LHCN-M2 (cell line): ENCODE data around the gene PPM1E. TPM values are rescaled to one million over a fixed set of nuclear protein-coding genes. Genes with fewer than 3 reads are reported as not detected.
"Not testable (repeated sequence)": the region's sequence is repeated elsewhere in the genome, so short reads cannot be mapped to it uniquely, and the experiment has no call there.

Source experiments
- DNase-seq: peaks from one replicate; pipeline ENCODE4 v3.0.0-alpha.2; 2012; ENCODE audit warnings: low read depth
- total RNA-seq: library from RNA; depleted of rRNA; stranded (reverse); fragments of >200 nt; gene quantifications from 2 replicates; pipeline ENCODE4 v1.2.3, GENCODE V29; 2014

PPM1E gene
- total RNA-seq, 1 experiment from 2014 or later = 0.11 TPM

DNA sequence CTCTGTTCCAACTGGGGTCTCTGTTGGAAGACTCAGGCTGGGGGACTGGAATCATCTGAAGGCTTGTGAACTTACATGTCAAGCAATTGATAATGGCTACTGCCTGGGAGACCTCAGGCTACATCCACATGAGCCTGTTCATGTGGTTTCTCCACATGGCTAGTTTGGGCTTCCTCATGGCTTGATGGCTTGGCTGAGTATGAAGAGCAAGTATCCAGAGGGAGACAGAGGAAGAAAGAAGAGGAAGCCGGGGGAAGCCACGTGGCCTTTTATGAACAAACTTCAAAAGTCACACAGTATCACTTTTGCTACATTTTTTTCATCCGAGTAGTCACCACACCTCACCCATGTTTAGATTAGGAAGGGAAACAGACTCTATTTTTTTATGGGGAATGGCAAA is 192.2 kb downstream of the PPM1E start:
- DNase-seq = no peak

DNA sequence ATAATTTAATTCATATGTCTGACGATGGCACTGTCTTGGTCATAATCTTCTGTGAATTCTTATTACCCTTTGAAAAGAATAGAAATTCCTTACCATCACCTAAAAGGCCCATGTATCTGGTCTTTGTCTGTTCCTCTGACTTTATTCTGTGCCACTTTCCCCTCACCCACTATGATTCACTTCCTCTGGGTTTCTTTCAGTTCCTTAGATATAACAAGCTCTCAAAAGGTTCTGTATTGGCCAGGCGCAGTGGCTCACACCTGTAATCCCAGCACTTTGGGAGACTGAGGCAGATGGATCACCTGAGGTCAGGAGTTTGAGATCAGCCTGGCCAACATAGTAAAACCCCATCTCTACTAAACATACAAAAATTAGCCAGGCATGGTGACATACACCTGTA is 198.7 kb downstream of the PPM1E start:
- not testable (repeated sequence) for DNase-seq

DNA sequence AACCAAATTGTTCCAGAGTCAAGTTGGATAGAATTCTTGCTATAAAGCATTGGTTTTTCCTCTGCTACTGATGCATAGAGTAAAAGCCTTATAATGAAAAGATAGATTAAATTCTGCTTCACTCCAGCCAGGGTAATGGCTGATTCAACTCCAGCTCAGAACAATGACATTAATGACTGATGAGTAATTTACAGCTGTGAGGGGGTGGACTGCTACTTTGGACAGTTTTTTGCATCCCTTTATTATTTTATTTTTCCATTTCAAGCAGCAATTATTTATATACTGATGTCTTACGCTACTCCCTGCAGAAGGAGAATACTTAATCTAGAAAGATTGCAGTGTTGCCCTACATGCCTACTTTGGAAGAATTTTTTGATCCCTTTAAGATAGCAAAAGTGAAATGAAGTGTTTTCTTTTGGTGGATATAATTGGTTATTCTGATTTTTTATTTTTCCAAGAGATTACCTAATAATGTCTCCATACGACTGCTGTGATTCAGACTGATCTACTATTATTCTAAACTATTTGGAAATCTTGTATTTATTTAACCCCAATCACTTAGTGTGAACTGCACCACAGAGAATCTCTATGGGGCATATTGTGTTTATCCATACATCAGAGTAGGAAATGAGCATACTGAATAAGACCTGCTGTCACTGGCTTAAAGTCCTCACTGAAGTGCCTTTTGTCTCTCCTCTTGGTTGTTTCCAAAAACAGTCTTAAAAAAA is 201.5 kb downstream of the PPM1E start:
- peak; percentile 53 for DNase-seq

DNA sequence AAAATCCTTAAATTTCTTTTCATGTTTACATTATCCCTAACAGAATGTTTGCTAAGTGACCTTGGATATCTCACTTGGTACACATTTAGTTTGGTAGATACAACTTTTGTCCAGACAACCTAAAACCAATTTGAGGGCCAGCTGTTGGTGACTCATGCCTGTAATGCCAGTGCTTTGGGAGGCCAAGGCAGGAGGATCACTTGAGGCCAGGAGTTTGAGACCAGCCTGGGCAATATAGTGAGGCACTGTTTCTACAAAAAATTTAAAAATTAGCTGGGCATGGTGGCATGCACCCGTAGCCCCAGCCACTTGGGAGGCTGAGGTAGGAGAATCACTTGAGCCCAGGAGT is 202.0 kb downstream of the PPM1E start:
- DNase-seq = not testable (repeated sequence)

DNA sequence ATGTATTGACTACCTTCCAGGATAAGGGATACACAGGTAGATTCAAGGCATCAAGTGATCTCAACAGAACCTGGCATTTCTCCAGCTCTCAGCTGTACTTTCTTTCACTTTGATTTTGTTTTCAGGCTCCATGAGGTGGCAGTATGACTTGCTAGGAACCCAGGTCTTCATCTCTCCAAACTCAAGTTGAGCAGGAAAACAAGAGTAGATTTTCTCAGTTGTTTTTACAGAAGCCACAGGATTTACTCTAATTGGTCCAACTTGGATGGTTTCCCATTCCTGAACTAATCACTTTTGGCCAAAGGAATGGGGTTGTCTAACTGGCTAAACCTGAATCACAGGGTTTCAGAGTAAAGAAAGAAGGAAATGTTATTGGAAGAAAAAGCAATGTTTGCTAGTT is 204.4 kb downstream of the PPM1E start:
- DNase-seq = peak; percentile 66

DNA sequence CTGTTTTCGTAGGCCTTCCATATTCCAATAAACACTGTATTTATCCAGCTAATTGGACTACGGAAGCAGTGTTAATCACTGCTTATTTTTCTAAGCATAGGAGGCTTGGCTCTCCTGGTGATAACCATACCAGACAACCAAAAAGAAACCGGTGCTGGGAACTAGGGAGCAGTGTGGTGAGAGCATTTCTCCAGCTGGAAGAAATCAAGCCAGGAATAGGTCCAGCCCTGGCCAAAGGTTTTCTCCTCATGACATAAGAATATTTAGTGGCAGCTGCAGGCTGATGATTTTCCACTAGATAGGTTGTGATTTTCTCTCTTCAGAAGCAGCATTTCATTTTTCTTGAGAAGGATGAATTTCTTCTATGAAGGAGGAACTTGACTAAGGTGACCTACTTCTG is 209.6 kb downstream of the PPM1E start:
- no peak for DNase-seq

DNA sequence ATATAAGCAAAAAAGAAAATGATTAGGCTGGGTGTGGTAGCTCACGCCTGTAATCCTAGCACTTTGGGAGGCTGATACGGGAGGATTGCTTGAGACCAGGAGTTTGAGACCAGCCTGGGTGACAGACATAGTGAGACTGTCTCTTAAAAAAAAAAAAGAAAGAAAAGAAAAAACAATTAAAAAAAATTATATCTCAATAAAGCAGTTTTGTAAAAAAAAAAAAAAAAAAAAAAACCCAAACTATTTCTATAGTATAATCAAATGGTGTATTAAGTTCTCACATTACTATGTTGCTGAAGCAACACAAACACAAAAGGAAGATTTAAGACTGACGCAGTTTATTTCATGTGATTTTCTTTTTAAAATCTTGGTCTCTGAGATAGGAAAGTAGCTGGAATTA is 210.6 kb downstream of the PPM1E start:
- DNase-seq = no peak

DNA sequence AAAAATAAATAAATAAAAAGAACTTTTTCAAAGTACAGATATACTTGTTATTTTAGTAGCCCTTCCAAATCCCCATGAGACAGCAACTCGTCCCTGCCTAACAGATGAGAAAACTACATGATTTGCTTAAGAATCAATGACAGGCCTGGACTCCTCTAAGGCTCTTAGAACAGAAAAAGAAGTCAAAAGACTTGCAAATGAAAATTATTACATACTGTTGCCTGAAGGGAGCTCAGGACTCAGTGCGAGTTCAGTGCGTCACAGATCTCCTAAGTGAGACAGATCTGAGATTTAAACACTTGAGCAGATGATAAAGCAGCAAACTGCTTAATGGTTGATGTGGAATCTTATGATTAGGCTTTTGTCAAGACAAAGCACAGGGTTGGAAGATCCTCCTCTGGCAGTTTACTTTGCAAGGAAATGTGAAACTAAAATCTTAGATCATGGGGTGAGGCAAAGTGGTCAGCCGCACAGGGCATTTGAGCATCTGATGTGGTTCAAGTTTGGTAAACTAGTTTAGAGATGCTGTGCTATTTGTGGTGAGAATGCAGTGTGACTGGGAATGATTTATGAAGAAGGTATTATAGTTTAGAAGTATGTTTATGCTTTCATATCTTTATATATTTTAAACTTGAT is 212.9 kb downstream of the PPM1E start:
- DNase-seq = no peak

DNA sequence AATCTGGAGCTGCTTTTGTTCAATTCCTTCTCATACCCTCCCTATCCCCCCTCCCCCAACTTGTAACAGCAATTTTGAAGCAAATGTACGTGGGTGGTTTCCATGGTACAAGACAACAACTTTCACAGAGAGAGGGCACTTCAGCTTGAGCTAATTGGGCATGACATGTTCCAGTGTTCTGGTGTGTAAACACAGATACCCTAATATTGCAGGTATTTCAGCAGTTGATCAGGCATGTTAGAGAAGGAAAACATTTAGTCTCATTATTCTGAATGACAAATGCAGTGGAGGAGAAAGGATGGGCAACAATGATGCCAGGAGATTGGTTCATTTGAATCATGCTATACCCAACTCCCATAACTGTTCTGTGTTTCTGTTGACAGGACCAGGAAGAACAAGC is 213.5 kb downstream of the PPM1E start:
- no peak for DNase-seq

DNA sequence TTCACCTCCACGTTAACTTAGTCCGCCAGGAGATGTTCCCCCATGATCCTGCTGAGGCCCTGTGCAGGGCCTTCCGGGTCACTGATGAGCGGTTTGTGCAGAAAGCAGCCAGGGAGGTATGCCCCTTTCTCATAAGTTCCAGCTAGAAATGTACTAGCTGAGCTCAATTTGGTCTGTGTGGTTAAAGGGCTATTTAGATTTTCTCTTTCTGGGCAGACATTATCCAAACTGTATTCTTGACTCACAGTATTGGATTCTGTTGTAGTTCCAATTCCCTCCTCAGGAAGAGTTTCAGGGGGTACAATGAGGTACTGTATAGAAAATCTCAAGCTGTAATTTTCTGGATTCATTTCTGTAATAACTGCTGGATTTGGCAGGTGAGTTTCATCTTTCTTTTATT is 214.0 kb downstream of the PPM1E start:
- DNase-seq = no peak

DNA sequence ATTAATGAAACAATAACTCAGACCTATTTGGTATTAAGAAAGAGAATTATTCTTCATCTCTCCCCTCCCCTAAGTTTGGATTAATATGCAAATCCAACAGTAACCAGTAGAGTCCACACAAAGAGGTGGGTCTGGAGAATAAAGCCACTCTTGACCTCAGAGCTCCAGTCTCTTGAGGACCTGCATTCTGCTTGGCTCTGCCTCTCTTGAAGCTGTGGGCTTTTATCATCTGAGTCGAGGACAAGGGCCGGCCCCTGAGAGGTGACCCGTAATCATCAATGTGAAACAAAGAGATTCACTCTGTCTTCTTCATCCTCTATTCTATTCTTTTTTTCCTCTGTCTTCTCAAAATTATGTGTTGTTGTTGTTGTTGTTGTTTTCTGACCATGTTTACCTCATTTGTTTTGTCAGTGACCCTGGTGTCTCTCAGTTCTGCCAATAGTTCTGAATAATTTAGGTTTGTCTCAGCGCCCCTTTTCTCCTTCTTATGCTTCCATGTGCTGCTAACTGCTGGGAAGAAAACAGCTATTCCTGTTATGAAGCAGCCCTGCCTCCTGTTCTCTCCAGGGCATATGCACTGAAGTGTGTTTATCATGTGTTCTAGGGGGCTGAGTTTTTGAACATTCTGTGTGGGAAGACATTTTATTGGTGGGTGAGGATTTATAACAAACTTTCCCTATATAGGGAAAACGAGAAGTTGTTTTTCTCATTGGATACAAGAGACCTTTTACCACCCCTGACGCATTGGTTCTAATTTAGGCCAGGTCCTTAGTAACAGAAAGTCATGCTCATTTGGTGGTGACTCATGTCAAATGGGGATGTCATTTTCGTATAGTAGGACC is 215.2 kb downstream of the PPM1E start:
- peak; percentile 28 for DNase-seq

DNA sequence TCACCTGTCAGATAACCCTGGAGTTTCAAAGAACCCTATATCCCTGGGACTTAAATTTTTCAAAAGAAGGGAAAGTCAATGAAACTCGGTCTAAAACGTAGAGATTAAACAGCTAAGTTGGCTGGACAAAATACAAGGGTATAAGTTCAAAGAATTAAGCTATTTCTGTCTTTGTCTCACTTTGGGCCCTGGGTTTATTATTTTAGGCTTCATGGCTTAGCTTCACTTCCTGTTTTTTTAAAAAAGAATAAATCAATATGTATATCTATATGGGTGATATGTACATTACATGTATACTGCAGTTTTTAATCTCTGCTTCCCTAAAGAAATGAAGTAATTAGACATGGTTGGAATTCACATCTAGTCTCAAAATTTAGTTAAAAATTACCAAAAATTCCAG is 218.7 kb downstream of the PPM1E start:
- no peak for DNase-seq

DNA sequence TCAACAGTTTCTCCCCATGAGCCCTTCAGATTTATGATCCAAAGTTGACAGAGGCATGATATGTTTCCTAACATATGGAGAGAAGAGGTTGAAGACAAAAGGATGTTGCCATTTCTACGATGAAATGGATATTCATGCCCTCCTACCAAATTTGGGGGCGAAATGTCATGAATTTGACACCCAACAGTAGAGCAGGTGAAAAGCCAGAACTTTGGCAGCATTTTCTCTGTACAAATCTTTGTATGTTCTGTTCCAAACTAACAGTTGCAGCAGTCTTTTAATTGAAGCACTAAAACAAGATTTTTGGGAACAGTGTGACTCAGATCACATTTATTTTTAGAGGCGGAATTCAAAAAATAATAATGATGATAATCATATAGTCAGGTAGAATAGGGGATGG is 220.9 kb downstream of the PPM1E start:
- no peak for DNase-seq

DNA sequence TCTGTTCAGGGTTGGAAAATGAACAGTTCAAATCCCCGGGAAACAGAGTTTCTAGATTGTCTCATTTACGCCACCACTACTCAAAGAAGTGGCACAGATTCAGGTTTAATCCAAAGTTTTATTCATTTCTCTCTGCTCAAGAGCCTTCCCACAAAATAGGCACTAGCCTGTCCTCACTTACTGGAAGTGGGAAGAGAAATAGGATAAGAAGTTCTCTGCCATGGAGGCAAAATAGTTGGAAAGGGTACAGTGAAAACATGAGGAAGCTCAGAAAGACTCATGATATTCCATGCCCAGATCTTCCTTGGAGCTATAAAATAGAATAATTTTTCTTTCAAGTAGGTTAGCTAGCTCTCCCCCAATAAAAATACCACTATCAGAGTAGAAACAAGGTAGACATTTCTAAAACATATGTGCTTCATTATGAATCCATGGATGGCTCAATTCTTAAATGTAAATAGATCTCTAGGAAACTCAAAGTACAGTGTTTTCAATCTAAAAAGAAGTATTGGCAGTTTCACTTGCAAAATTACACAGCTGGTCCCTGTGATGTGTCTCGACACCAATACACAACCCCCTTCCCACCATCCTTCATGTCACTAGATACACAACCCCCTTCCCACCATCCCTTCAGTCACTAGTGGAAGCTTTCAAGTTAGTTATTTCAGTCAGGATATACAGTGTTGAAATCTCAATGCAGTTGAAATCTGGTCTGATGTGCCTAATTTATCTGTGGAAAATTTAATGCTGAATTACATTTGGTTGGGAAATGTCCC is 225.2 kb downstream of the PPM1E start:
- no peak for DNase-seq

DNA sequence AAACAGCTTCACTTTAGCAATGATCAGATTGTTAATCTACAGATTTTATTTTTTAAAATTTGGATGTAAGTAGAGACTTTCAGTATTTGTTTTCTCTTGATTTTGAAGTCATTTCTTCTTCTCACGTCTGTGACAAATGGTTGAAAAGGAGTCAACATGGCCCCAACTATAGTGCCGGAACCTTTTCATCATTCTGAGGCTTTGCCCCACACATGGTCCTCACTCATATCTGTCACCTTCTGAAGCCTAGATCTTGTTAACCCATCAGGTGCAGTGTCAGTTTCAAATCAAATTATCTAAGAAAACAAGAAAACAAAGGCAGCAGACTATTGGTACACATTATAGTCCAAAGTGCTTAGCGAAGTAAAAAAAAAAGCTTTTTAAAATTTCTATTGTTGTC is 227.0 kb downstream of the PPM1E start:
- DNase-seq = no peak

DNA sequence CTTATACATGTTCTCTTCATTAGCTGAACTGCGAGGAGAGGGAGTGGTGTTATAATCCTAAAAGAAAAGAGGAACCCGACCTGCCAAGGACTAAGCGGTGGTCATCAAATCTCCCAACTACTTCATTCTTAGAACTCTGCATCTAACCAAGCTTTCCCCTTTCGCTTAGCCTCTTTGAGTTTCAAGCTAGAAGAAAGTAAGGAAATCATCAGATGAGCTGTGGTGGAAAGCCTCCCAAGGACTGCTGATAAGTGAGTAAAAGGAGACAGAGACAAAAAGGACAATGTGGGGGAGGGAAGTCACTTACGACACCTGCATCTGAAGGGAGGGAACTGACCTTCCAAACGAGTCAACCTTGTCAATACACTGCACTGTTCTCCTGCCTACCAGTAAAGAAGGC is 229.7 kb downstream of the PPM1E start:
- DNase-seq = no peak

DNA sequence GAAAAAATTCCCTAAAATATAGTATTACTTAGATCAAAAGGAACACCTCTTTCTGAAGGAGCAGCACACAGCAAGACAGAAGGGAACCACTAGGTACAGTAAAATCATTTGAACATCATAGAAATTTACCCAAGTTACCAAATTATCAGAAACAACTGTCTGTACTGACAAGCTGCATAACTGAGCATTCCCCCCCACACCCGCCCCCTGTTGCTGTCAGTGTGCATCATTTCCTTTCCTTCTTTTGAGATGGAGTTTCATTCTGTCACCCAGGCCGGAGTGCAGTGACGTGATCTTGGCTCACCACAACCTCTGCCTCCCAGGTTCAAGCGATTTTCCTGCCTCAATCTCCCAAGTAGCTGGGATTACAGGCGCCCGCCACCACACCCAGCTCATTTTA is 230.3 kb downstream of the PPM1E start:
- DNase-seq = no peak

DNA sequence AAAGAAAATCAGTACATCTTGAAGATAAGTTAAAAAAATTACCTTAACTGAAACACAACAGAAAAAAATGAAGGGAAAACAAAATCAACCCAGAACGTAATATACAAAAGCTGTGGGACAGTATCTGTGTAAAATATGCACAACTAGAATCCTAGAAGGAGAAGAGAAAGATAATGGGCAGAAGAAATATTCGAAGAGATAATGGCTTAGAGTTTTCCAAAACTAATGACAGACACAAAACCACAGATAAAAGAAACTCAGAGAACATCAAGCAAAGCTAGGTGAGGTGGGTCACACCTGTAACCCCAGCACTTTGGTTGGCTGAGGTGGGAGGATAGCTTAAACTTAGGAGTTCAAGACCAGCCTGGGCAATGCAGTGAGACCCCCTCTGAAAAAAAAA is 234.0 kb downstream of the PPM1E start:
- no peak for DNase-seq

DNA sequence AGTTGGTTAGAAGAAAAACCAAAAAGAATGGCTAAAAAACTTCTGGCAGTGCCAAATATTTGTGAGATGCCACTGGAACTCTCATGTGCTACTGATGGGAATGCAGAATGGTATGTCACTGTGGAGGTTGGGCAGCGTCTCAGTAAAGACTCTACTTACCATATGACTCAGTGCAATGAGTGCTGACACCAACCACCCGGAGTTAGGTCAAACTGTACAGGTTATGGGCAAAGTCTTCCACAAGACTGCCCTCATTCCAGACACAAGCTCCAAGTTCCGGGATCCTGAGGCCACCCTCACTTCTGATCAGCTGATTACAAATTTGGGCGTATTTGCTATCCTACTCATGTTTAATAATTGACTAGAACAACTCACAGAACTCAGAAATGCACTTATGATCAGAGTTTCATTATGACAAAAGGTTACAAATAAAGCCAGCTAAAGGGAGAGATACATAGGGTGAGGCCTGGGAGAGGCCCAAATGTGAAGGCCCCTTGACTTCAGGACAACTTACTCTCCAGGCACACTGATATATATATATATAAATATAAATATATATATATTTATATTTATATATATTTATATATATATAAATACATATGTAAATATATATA is 236.2 kb downstream of the PPM1E start:
- peak; percentile 31 for DNase-seq

DNA sequence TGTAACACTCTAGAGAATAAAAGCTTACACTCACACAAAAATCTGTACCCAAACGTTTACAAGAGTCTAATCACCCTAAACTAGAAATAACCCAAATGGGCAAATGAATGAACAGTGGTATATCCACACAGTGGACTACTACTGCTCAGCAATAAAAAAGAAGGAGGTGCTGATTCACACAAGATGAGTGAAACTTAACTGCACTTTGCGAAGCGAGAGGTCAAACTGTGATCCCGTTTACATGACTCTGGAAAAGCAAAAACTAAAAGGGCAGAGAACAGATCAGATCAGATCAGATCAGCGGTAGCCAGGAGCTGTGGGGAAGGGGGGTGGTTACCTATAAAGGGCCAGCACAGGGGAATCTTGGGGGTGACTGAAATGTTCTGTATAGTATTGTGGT is 237.7 kb downstream of the PPM1E start:
- no peak for DNase-seq

DNA sequence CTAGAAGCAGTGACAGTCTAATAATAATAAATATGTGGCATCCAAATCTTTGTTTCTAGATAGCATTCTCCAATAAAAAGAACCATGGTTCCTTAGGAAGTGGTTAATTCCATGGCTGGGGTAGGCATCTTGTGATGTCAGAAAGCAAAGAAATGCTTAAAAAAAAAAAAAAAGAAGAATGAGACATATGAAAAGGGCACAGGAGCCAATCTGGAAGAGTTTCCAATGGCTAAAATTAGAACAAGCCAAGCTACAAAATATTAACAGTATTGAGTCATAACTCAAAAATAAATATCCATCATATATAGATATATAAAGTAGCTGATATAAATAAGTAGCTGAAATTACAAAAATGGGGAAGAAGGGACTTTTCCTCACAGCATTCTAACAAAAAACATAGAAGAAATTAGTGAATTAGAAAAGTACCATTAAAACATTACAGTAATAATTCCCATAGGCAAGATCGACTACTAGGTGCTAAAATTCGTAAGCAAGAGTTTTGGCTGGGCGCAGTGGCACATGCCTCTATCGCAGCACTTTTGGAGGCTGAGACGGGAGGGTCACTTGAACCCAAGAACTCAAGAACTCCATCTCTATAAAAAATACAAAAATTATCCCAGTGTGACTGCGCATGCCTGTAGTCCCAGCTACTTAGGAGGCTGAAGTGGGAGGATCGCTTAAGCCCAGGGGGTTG is 239.7 kb downstream of the PPM1E start:
- DNase-seq = peak; percentile 17
